Lung (tissue), 13 donors: Measurements from ENCODE around the gene TMEM17. TPM values are rescaled to one million over a fixed set of nuclear protein-coding genes. Genes with fewer than 3 reads are reported as not detected.
A peak's percentile ranks its signal among the peaks of the same experiment; 100 is the strongest.

Experiments
- ATAC-seq: fragments of 200-7000 bp; cut with Tn5 transposase; one replicate; pipeline ENCODE4 v1.9.1; 2020; ENCODE audit warnings: moderate number of reproducible peaks; ENCODE audit not compliant: insufficient read depth, low FRiP score
- DNase-seq, 3 donors: peaks; one replicate each; pipeline ENCODE4 v3.0.0-alpha.2; 2013 to 2017
- H3K27ac ChIP-seq, 2 donors: one replicate each; pipeline ENCODE4 v1.5.1; 2013; ENCODE audit warnings: mild to moderate bottlenecking in 2 of 2, moderate library complexity in 2 of 2, control low read depth in 1 of 2, inconsistent platforms in 1 of 2, low read depth in 1 of 2, low read length in 1 of 2
- H3K27me3 ChIP-seq, 3 donors: one replicate each; pipeline ENCODE4 v1.5.1; 2013; ENCODE audit warnings: low read length in 2 of 3; ENCODE audit not compliant: control insufficient read depth in 3 of 3, insufficient read depth in 3 of 3
- H3K36me3 ChIP-seq, 4 donors: one replicate each; pipeline ENCODE4 v1.5.1; 2013; ENCODE audit warnings: low read length in 4 of 4, mild to moderate bottlenecking in 1 of 4, moderate library complexity in 1 of 4; ENCODE audit not compliant: control insufficient read depth in 4 of 4, insufficient read depth in 4 of 4
- H3K4me1 ChIP-seq, 5 donors: one replicate each; pipeline ENCODE4 v1.5.1; 2013; ENCODE audit warnings: low read length in 5 of 5, mild to moderate bottlenecking in 2 of 5, moderate library complexity in 1 of 5; ENCODE audit not compliant: control insufficient read depth in 5 of 5, insufficient read depth in 5 of 5
- H3K4me3 ChIP-seq: one replicate; pipeline ENCODE4 v1.5.1; 2013; ENCODE audit warnings: mild to moderate bottlenecking, control low read depth, moderate library complexity
- H3K9ac ChIP-seq, 2 donors: one replicate each; pipeline ENCODE4 v1.5.1; 2013; ENCODE audit warnings: low read length in 2 of 2, control low read depth in 1 of 2; ENCODE audit not compliant: insufficient read depth in 1 of 2
- H3K9me3 ChIP-seq, 4 donors: one replicate each; pipeline ENCODE4 v1.5.1; 2013; ENCODE audit warnings: low read length in 3 of 4, mild to moderate bottlenecking in 1 of 4, moderate library complexity in 1 of 4; ENCODE audit not compliant: control insufficient read depth in 4 of 4, insufficient read depth in 3 of 4
- CTCF ChIP-seq: IDR thresholded peaks from 2 replicates; pipeline ENCODE4 v1.5.1; 2012; ENCODE audit warnings: mild to moderate bottlenecking; ENCODE audit errors: control extremely low read depth, extremely low read depth
- WGBS, 2 donors: extraction: QIAGEN DNeasy Blood & Tissue Kit; methylation state at CpG; one replicate each; pipeline ENCODE4 v1.1.7; 2013; 5-methylcytosine and 5-hydroxymethylcytosine counted together
- polyA plus RNA-seq, 2 donors: library from polyadenylated mRNA; stranded (reverse); fragments of 200-250 nt; gene quantifications; one replicate each; pipeline ENCODE4 v1.2.1, GENCODE V29; 2013
- small RNA-seq: library from RNA; depleted of rRNA; stranded (forward); fragments of <200 nt; gene quantifications from one replicate; pipeline ENCODE3, GENCODE V24; 2014; ENCODE audit warnings: low replicate concordance
- total RNA-seq, 2 donors: library from RNA; depleted of rRNA in 1 of 2; stranded (reverse); fragments of >200 nt in 1 of 2; gene quantifications; one replicate each; pipeline ENCODE4 v1.2.1, GENCODE V29; 2014 to 2021
- donor health status: control.
- donor health status: control.
- donor health status: Bipolar disorder and iron deficiency.
- donor health status: healthy.
- donor health status: DM: yes; HTN: yes; CAD: no.

Gene TMEM17
- total and polyA plus RNA-seq, 4 donors, result 1.6 to 3.9 (median 2.7) TPM

GRCh38 chr2:62452701-62453454 is 53.1 kb downstream of the TMEM17 start:
- Histone ChIP-seq H3K9me3 (no peaks in the 10 kb centered on the region), H3K4me3 (no peak overlapping the region), H3K27me3 (no peaks in the 10 kb centered on the region), H3K36me3 (no peaks in the 10 kb centered on the region), H3K9ac (no peak overlapping the region), H3K27ac (no peak overlapping the region), H3K4me1 (peaks cover 0 to 5% (median 0%) of the 10 kb centered on the region in 5 donors)
- no peak for TF ChIP-seq CTCF
- no peak for ATAC-seq
- WGBS, 2 donors, result 89 to 91% methylated on average over 7 of the region's 7 CpGs
- peak in 1 of 3 donors; percentile 5 for DNase-seq

GRCh38 chr2:62450716-62451191 is 55.2 kb downstream of the TMEM17 start:
- H3K27ac ChIP-seq, result no peak overlapping the region
- ATAC-seq (no peak), DNase-seq (no peak)
- no peaks in the 10 kb centered on the region for H3K36me3 ChIP-seq
- 86 to 93% methylated on average over 9 of the region's 9 CpGs for WGBS, 2 donors
- H3K4me3 ChIP-seq, result no peak overlapping the region
- no peaks in the 10 kb centered on the region for H3K9me3 ChIP-seq
- H3K4me1 ChIP-seq, result no peaks in the 10 kb centered on the region
- no peak overlapping the region for H3K9ac ChIP-seq
- TF ChIP-seq CTCF, result no peak
- H3K27me3 ChIP-seq, result no peaks in the 10 kb centered on the region

Small RNA genes within 50 kb of the gene (small RNA-seq; reads per million reads assigned to genes)
- gene AC107083.1 (not detected), gene RN7SL18P (not detected)

Other genes with a start within 250 kb of the TMEM17 start
- 10 to 100 TPM; 33.7 to 83.2 TPM for gene EHBP1, start 199.5 kb upstream of the TMEM17 start, total RNA-seq
- 10 to 100 TPM in 1 of 2 donors, 1 to 10 TPM in 1; 7.9 to 11.7 TPM for gene EHBP1, start 199.5 kb upstream of the TMEM17 start, polyA plus RNA-seq